GM12865 (cell line): ENCODE measurements around the gene SPTSSB.

Source experiments
- DNase-seq: peaks from one replicate; pipeline ENCODE4 v3.0.0; 2010; ENCODE audit warnings: low read depth
- H3K4me3 ChIP-seq: 2 replicates; pipeline ENCODE4 v1.5.1; 2011; ENCODE audit warnings: mild to moderate bottlenecking, low read depth, low read length, control low read depth
- TF ChIP-seq, protein P1 (sequence below): IDR thresholded peaks from 2 replicates; pipeline ENCODE4 v1.5.1; 2011; ENCODE audit warnings: low read length, control low read depth, low read depth, inconsistent platforms; ENCODE audit not compliant: insufficient read depth; ENCODE audit errors: missing control alignments

Gene SPTSSB

DNA sequence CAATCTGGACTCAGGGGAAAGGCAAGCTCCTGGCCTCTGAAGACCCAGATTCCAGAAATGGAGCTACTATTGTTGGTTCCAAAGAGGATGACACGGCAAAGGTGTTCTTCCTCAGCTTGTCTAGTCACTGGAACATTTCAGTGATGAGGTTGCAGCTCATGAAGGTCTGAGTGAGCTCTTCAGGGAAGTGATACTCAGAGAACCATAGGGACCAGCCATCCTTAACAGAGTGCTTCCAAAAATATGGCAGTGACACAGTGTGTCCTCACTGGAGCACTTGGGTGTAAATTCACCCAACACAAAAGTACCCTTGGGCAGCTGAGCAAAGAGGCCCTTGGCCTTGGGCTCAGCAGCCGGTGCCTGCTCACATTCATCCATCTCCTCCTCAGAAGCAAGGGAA is 46.3 kb downstream of the SPTSSB start:
- TF ChIP-seq, protein P1, sequence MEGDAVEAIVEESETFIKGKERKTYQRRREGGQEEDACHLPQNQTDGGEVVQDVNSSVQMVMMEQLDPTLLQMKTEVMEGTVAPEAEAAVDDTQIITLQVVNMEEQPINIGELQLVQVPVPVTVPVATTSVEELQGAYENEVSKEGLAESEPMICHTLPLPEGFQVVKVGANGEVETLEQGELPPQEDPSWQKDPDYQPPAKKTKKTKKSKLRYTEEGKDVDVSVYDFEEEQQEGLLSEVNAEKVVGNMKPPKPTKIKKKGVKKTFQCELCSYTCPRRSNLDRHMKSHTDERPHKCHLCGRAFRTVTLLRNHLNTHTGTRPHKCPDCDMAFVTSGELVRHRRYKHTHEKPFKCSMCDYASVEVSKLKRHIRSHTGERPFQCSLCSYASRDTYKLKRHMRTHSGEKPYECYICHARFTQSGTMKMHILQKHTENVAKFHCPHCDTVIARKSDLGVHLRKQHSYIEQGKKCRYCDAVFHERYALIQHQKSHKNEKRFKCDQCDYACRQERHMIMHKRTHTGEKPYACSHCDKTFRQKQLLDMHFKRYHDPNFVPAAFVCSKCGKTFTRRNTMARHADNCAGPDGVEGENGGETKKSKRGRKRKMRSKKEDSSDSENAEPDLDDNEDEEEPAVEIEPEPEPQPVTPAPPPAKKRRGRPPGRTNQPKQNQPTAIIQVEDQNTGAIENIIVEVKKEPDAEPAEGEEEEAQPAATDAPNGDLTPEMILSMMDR = no peak
- H3K4me3 ChIP-seq = no peak overlapping the region
- no peak for DNase-seq

GRCh38 chr3:161323926-161324621 is 47.2 kb downstream of the SPTSSB start:
- TF ChIP-seq, protein P1 = no peak
- no peak overlapping the region for H3K4me3 ChIP-seq
- DNase-seq = no peak

DNA sequence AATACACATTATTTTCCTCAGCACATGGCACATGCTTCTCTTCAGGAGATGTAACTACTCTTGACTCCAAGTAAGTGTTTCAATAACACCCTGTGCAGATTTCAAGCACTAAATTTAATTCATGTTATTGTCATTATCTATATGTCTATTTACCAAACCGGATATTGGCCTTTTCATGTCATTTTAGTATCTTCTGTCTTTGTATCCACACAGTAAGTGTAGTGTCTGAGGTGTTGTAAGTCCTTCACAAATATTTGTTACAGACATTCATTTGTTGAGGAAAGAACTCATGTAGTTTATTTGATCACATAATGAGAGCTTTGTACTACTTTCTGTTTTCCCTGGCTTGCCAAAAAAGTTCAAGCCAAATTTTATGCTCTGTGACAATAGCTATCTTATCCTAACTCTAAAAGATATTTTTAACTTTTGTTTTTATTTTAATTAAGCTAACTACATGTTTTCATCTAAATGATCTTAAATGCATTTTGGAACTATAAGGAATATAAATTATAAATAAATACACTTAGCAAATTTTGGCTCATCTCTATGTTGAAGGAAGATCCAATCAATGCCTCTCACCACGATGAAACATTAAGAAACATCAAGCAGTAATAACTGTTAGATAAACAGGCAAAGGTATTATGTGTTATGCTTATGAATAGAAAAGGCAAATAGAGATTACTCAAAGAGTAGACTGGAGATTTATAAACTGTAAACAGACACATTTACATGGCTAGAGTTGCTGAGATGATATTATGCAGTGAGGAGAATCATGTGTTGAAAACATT is 48.3 kb downstream of the SPTSSB start:
- no peak for DNase-seq
- TF ChIP-seq, protein P1 = no peak

DNA sequence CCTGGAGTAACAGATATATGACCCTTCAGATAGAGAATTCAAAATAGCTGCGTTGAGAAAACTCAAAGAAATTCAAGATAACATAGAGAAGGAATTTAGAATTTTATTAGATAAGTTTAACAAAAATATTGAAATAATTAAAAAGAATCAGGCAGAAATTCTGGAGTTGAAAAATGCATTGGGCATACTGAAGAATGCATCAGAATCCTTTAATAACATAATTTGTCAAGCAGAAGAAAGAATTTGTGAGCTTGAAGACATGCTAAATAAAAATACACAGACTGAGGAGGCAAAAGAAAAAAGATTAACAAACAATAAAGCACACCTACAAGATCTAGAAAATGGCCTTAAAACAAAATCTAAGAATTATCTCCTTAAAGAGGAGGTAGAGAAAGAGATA is 50.5 kb downstream of the SPTSSB start:
- TF ChIP-seq, protein P1 = no peak
- H3K4me3 ChIP-seq = no peak overlapping the region
- no peak for DNase-seq

More for the DNA sequence above, 48.3 kb downstream of the SPTSSB start:
- no peak overlapping the region for H3K4me3 ChIP-seq

DNA sequence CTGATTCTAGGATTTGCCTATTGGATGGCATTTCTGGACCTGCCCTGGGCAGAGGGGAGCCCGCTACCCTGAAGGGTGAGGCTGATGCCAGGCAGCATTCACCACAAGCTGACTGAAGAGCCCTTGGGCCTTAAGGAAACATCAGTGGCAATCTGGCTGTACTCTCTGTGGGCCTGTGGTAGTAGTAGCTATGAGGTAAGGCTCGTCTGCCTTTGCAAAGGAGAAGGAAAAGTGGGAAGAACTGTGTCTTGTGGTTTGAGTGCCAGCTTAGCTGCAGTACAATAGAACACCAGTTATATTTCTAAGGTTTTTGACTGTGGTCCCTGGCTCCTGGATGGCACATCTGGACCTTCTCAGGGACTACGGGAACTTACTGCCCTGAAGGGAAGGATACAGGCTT is 51.5 kb downstream of the SPTSSB start:
- no peak for DNase-seq
- TF ChIP-seq, protein P1 = no peak
- no peak overlapping the region for H3K4me3 ChIP-seq

DNA sequence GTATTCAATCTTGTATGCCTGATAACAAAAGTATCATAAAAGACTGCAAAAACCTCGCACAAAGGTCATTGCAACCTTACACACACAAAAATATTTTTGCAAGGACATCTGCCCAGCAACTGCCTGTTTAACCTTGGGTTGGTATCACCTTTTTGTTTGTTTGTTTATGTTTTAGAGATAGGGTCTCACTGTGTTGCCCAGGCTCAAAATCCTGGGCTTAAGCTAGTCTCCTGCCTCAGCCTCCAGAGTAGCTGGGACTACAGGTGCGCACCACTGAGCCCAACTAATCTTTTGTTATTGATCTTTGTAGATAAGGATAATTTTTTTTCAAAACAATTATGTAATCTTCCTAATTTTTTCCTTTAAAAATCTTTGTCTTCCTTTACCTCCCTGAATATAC is 54.2 kb downstream of the SPTSSB start:
- TF ChIP-seq, protein P1 = no peak

More for the DNA sequence above, 54.2 kb downstream of the SPTSSB start:
- no peak for DNase-seq
- no peak overlapping the region for H3K4me3 ChIP-seq
